Hepatic stellate cell (primary cell): ENCODE data around the gene PACRG.
"Not testable (repeated sequence)": the region's sequence is repeated elsewhere in the genome, so short reads cannot be mapped to it uniquely, and the experiment has no call there.

Experiments
- DNase-seq: peaks from one replicate; pipeline ENCODE4 v3.0.0; 2011; ENCODE audit warnings: low spot score

Gene PACRG

DNA sequence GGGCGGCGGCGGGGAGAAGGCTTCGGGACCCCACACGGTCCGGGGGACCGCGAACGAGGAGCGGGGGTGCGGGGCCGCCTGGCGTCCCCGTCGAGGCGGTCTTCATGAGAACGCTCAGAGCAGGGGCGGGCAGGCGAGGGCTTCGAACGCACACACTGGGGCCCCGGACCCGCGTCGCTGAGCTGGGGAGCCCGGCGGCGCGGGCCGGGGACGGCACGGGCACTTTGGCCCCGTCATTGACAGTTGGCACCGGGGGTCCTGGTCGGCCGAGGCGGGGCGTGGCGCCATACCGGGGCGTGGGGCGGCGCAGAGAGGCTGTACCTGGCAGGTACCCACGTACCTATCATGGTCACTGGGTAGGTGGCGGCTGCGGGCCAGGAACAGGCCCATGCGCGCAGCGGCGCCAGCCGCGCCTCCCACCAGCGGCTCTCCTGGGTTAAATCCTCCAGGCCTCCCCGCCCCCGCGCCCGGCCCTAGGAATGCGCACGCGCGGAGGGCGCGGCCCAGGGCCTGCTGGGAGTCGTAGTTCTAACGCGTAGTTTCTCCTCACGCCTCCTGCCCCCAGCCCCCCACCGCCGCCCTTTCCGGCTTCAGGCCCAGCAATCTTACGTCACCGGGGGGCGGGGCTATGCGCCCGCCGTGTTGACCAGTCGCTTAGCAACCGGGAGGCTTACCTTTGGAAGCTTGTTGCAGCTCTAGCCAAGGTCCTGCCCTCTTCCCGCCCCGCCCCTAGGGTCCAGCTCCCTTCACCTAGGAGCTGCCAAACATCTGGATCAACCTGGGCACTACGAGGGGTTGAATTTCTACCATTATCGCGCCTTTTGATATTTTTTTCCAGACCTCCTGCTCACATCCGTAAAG lies at the start of gene PACRG, which contains the start of gene PRKN:
TSS of gene PACRG (plus strand) at position 653 of the 861 bp plus-strand sequence.
TSS of gene PRKN (minus strand) at position 445 of the 861 bp plus-strand sequence.
- DNase-seq, result peak; percentile 95

DNA sequence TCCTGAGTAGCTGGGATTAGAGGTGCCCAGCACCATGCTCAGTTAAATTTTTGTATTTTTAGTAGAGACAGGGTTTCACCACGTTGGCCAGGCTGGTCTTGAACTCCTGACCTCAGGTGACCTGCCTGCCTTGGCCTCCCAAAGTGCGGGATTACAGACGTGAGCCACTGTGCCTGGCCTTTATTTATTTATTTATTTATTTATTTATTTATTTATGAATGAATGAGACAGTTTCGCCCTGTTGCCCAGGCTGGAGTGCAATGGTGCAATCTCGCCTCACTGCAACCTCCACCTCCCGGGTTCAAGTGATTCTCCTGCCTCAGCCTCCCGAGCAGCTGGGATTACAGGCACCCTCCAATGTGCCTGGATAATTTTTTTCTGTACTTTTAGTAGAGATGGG lies 48.9 kb upstream of the PACRG start:
- not testable (repeated sequence) for DNase-seq

DNA sequence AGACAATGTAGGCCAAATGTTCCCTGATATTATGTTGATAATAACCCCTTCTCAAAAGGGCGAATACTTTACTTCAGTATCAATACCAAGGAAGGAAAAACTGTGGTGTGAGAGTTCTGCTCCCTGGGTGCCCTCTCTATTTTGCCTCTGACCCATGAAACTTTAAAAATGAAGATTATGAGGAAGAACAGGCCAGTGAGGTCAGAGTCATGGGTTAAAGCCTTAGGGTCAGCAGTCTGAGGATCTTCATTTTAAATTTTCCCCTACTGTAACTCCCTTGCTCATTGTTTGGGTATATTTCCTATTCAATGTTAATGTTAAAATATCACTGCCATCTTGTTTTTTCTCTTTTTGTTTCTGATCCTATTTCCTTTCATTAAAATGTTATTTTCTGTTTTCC lies 48.1 kb upstream of the PACRG start:
- no peak for DNase-seq

DNA sequence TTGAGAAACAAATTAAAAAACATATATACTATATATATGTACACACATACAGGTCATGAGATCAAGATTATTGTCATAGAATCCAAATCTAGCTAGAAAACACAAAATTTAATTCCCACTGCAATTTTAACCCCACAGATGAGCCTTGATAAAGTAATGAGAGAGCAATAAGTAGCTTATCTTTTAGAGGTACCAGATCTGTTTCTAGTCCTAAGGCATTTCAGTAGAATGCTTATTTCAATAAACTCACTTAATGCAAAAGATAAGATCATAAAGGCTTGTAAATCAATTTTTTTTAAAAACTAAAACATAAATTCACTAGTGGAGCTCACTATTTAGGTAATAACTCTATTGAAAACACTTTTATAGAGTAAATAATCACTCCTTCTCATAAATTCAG lies 47.4 kb upstream of the PACRG start:
- DNase-seq, result no peak

DNA sequence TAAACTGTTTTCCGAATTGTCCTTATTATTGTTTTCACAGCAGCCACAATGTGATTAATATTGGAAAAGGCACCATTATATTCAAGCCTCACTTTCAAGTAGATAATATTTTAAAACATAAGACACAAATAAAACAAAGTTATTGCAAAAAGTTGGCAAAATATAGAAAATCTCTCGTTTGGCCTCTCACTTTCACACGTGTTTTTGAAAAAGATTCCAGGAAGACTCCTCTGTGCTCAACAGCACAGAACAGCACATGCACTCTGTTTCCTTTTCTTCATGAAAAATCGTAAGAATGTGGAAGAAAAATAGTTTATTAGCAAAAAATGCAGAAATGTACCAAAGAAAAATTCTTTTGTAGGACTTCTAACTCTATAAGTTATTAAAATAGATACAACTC lies 46.9 kb upstream of the PACRG start:
- no peak for DNase-seq

DNA sequence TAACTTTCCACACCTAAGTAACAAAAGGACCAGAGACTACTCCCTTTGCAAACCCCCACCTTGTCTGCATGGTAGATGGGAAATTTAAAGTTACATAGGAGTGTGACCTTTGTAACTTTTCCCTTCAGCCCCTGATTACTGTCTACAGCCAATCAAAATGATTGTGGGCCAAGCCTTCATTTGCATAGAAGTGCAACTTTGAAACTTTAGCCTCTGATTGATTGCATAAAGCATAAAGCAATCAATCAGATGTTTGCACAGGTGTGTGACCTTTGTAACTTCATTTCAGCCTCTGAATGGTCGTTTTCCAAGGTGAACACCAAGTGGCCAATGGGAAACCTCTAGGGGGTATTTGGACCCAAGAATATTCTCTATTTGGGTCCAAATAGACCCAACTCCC lies 46.3 kb upstream of the PACRG start:
- no peak for DNase-seq

DNA sequence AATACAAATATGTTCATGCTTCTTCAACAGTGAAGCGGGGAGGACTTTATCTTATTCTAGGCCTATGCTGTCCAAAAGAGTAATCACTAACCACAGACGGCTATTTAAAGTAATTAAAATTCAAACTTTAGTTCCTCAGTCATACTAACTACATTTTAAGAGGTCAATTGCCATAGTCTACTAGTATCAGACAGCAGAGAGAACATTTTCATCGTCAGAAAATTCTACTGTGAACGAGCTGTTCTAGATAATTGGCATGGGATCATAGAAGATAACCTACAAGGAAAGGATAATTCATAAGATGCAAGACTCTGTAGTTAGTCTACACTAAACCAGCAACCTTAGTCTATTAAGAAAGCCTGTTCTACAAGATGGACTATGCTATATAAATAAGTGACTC lies 44.6 kb upstream of the PACRG start:
- DNase-seq, result no peak

DNA sequence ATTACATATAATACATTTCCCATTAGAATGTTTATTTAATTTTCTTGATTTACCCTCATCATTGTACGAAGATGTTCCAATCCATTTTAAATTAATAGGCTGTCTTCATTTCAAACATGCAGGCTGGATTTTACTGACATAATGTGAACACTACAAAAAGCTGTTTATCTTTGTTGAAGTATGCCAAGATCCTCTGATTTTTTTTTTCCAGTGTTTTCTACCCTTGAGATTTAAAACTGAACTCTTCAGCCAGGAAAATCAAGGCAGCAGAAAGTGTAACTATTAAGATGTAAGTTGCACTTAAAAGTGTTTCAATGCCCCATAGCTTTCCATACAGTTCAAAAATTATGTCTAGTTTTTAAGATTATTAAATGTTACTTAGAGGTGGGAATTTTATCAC lies 43.7 kb upstream of the PACRG start:
- no peak for DNase-seq

DNA sequence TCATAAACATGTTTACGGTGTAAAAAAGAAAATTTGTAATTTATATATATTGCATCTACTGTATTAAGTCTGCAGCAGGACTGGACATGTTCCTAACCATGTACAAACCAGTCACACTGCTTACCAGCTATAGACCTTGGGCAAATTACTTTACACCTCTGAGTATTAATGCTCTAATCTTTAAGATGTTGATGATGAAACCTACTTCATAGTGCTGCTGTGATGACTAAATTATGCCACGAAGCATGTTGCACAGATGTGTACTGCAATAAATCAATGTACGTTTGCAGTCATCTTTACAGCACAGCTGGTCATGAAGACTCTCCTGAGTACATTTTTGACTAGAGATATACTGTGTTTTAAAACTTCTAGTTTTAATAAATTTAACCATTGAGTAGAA lies 42.8 kb upstream of the PACRG start:
- DNase-seq, result no peak

DNA sequence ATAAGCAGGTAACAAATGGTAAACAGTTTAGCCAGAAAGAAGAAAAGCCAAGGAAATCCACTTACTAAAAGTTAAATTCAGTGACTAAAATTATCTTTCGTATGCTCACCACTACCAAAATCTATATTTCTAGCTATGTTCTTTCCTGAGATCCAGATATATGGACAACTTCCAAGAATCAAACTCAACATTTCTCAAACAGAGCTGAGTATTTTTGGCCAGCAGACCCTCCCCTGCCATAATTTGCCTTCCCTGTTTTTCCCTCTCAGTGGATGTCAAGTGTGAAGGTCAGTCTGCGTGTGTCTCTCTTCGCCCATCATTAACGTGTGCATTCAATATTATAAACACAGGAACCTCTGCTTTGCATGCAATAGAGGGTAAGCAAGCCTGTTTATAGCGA lies 42.2 kb upstream of the PACRG start:
- no peak for DNase-seq

DNA sequence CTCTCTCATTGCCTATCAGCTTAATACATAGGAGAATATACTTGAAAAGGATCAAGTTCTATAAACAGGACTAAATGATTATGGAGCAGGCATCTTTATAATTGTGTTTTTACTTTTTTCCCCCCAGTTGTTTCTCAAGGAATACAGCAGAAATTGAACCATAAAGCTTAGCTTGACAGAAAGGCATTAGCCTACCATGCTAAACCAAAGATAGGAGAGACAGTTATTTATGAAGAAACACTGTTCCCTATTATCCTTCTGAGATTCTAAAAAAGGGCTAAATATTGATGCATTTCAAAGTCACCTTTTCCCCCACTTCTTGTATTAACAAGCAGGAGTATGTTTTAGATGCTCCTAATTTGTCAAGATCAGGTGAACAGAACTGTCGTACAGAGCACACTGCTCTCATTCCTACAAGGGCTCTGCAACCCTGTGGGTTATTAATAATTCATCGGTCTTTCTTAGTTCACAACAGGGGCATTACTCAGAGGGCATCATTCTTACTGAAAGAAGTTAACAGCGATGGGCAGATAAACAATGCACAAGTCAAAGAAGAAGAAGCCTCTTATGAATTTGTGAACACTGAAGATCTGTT lies 38.9 kb upstream of the PACRG start:
- no peak for DNase-seq

DNA sequence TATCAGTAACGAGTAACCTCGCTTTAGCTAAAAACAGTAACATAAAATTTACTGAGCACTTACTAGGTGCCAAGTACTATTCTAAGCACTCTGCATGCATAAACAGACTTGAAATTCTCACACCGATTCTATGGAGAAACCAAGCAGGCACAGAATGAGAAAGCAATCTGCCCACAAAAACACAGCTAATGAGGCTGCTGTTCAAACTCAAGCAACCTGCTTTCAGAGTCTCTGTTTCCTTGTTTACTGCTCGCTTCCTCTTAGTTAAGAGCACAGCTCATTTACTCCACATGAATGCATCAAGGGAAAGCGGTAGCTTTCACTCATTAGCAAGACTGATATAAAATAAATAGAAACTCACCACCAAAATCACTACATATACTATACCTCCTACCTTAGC lies 37.6 kb upstream of the PACRG start:
- no peak for DNase-seq

DNA sequence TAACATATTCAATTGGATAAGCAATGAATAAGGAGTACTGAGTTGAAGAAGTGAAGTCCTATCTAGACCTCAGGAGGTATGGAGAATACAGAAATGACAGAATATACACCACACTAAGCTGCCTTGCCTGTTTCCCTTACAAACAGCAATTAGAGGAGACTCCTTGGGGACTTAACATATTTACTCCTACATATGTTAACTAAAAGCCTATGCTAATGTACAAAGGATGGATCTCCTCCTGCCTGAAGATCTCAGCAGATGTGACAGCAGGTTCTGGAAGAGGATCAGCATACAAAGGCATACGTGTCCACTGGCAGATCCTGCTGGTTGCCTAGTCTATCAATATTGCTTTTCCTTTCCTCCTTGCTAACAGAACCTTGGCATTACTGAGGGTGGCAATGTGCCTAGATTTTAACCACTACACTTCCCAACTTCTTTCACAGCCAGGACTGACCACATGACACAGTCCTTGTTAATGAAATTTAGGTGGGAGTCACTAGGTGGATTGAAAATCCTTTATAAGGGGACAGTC lies 29.8 kb upstream of the PACRG start:
- no peak for DNase-seq

DNA sequence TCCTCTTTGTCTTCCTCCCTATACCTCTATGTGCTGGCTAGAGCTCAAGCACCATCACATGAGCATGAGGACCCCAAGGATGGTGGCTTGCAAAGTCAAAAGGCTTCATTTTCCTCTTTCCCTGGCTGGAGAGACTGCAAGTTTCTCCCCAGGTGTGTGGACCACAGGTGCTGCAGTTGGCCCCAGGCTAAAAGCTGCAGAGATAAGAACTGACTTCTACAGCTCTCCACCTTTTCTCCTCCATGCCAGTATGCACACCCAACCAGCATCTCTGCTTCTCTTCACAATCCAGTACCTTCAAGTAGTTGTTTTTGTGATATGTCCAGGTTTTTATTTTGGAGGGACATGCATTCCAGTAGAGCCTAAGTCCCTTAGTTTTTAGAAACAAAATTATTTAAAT lies 29.3 kb upstream of the PACRG start:
- DNase-seq, result no peak

DNA sequence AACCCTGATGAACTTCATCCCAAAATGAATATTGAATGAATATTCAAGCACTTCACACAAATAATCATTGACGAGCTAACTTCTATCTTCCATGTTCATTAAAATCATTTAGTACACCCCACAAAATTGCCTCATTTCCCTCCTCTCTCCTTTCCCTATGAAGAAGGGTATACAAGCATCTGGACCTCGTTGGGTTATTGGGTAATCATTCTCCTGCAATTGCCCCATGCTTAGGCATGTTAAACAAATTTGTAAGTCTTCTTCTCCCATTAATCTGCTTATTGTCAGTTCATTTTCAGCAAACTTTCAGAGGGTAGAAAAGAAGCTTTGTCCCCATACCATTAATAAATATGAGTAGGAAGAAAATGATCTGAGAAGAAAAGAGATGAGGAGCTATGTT lies 27.8 kb upstream of the PACRG start:
- DNase-seq, result no peak

DNA sequence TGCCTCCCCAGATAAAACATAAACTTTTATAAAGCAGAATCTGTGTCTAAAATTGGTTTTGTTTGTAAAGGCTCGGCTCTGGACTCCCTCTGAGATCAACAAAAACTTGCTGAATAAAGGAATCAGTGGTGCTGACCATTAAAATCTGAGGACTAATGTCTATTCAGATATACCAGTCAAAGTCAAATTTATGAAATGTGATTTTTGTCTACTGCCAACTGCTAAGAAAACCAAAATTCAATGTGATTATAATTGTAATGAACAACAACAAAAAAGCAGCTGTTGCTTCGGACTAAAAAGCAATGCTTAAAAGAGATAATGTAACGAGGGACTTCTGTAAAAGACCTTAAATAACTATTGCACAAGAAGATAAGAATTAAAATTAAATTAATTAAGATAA lies 26.8 kb upstream of the PACRG start:
- DNase-seq, result no peak

DNA sequence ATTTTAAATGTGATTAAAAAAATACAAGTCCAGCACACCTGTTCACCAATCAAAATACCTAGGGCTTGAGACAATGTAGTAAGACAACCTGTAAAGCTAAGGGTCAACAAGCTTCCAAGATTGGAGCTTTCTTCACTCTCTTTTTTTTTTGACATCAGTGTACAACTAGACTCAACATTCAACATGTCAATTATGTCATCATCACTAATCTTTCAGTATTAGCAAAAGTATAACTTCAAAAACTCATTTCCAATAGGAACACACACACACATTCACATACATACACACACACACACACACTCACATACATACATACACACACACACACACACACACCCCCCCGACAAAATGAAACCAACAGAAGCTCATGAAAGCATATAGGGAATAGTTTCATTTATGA lies 26.2 kb upstream of the PACRG start:
- no peak for DNase-seq

DNA sequence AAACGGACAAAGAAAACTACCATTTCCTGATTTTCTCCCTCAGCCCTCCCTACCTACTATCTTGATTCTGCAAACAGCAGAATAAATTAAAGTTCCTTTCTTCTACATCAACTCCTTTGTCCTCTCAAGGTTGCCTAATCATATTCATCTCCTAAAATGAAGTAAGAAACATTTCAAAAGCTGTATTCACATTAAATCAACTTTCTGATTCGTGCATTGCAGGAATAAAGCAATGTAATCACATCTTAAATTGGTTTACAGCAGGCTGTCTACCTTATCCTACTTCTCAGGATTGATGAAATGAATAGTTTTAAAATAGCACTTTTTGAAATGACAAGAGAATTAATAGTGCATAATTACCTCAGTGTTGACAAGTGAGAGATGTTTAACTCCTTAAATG lies 25.3 kb upstream of the PACRG start:
- no peak for DNase-seq

DNA sequence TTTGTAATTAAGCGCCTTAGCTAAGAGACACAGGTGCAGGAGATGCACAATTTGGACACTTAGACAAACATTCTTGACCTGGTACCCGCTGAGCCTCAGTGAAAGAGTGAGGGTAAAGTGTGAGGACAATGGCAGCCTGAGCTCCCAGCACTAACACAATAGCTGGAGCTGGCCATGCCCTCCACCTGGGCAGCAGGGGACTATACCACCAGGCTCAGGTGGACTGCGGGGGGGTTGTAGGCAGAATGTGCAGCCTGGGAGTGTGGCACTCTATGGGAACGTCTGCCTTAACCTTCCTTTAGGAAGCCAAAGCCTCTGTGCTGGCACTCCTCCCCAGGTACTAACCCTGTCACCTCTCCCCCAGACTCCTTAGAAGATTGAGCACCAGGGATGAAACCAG lies 23.8 kb upstream of the PACRG start:
- DNase-seq, result no peak

DNA sequence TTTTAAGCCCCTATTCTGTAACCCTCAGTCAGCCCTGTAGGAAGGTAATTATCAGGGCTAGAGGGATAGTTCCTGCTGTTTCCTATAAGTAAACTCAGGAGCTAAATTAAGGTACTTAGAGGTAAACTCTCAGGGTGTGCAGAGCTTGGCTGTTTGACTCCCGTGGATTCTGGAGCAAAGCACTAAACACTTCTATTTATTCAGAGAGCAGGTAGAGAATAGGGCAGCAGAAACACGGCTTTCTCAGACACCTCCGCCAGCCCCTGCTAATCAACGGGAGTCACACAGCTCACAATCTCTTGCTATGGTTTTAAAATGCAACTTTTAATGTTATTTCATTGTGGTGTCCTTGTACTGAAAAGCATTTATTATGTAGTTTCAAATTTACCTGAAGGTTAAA lies 22.0 kb upstream of the PACRG start:
- no peak for DNase-seq

DNA sequence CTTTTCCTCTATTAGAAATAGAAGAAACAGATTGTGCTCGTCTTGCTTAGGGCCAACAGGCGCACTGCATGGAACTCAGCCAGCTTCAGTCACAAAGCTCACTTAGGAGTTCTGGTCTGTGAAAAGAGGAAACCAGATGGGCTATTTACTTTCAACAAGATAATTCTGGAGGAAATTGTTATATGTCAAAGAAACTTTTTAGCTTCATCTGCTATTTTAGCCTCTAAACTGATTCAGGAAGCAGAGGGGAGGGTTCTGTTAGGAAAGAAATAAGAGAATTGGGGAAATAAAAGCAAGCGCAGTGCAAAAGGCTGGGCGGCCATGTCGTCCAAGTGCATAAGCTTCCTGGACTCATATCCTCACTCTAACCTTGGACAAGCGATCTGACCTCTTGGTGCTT lies 21.5 kb upstream of the PACRG start:
- no peak for DNase-seq

DNA sequence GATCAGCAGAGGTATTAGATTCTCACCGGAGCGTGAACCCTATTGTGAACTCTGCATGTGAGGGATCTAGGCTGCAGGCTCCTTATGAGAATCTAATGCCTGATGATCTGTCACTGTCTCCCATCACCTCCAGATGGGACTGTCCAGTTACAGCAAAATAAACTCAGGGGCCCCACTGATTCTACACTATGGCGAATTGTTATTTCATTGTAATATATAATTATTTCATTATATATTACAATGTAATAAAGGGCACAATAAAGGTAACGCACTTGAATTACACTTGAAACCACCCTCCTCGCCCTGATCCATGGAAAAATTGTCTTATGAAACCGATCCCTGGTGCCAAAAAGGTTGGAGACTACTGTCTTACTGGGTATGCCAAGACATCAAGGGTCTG lies 18.8 kb upstream of the PACRG start:
- no peak for DNase-seq

DNA sequence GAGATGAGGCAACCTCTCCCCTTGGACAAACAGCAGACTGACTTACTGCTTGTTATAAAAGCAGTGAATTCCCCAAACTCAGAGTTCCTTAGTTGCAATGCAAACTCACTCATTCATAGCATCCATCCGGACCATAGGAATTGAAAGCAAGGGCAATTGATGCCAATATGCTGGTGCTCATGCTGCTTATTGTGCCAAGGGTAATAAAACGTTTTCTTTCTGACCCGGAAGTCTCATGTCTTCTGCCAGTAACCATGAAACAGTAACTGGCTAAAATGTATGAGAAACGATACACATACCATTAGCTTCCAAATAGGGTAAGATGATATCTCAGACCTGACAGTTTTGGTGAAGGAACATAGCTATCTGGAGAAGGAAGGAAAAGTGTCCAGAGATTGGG lies 18.3 kb upstream of the PACRG start:
- DNase-seq, result no peak

DNA sequence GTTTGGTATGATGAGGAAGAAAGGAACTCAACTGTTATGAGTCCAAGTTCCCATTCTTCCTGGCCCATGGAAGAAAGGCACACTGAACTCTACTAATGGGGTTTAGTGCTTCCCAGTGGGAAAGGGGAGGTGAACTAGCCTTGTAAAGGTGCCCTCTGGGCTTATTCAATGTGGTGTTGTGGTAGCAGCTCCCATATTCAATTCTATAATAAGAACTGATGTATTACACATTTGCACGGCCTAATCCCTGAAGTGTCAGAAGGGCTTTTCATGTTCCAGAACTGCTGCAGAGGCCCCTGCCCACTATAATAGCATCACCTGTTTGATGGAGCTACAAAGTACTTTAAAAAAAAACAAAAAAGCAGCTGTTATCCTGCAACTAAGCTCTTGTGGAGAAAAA lies 17.4 kb upstream of the PACRG start:
- no peak for DNase-seq
